ENCODE measurements around the gene CYB561D2. TPM values are rescaled to one million over a fixed set of nuclear protein-coding genes. Genes with fewer than 3 reads are reported as not detected.
A peak's percentile ranks its signal among the peaks of the same experiment; 100 is the strongest.

CYB561D2 gene
- 10 to 100 TPM; 18.2 to 33.9 TPM for total RNA-seq
- 10 to 100 TPM; 21.4 to 50.8 TPM for polyA plus RNA-seq
- long read RNA-seq, donor 1, transcript CYB561D2-201 (4 exons, 1,225 nt), result major isoform, 5 of 8 reads
- long read RNA-seq, donor 1, partial matches to known transcripts, result 0 of 8 reads
- long read RNA-seq, donor 1, other reads (novel, unspliced or antisense), result 0 of 8 reads
- long read RNA-seq, donor 2, partial matches to known transcripts, result 0 of 6 reads
- long read RNA-seq, donor 2, other reads (novel, unspliced or antisense), result 0 of 6 reads
- long read RNA-seq, donor 3, partial matches to known transcripts, result 0 of 2 reads
- long read RNA-seq, donor 3, other reads (novel, unspliced or antisense), result 0 of 2 reads
- long read RNA-seq, donor 4, partial matches to known transcripts, result 0 of 4 reads
- long read RNA-seq, donor 4, other reads (novel, unspliced or antisense), result 0 of 4 reads
- long read RNA-seq, donor 5, transcript CYB561D2-205 (4 exons, 1,319 nt), result major isoform, 7 of 13 reads
- long read RNA-seq, donor 5, partial matches to known transcripts, result 0 of 13 reads
- long read RNA-seq, donor 5, other reads (novel, unspliced or antisense), result 0 of 13 reads

GRCh38 chr3:50350527-50351322, at the start of gene CYB561D2, which contains the start of gene NPRL2:
Gene CYB561D2, plus strand, starts transcription at chr3:50350862. Its CDS starts 572 bp downstream, at chr3:50351434.
Gene NPRL2, minus strand, starts transcription at chr3:50350775. Its CDS starts 123 bp downstream, at chr3:50350652.
- H3K4me1 ChIP-seq (ENCODE audit: control insufficient read depth in 5 of 5, insufficient read depth in 5 of 5, low read length in 5 of 5), result peaks cover 9 to 26% (median 13%) of the 10 kb centered on the region in 5 donors
- no peaks in the 10 kb centered on the region for H3K27me3 ChIP-seq (ENCODE audit: control insufficient read depth in 3 of 3, insufficient read depth in 3 of 3, low read length in 2 of 3)
- peak within 1 kb of the TSS; percentile 63 for H3K4me3 ChIP-seq
- H3K9ac ChIP-seq (ENCODE audit: insufficient read depth in 1 of 2, low read length in 2 of 2), result peak within 1 kb of the TSS; percentile 53 to 76
- DNase-seq (peak; percentile 96), ATAC-seq (ENCODE audit: insufficient read depth, low FRiP score) (peak; percentile 93)
- H3K9me3 ChIP-seq (ENCODE audit: control insufficient read depth in 4 of 4, insufficient read depth in 3 of 4, low read length in 3 of 4), result no peaks in the 10 kb centered on the region
- TF ChIP-seq CTCF (IDR thresholded peaks at IDR 0.05; ENCODE audit: control extremely low read depth, extremely low read depth), result no peak
- peaks cover 9 to 33% (median 24%) of the 10 kb centered on the region in 4 donors for H3K36me3 ChIP-seq (ENCODE audit: control insufficient read depth in 4 of 4, insufficient read depth in 4 of 4, low read length in 4 of 4)
- WGBS, 2 donors, result 0 to 1% methylated on average over 64 of the region's 64 CpGs
- H3K27ac ChIP-seq (ENCODE audit: low read depth in 1 of 2, low read length in 1 of 2), result peak within 1 kb of the TSS; percentile 90 to 92

GRCh38 chr3:50302095-50303012, 48.3 kb upstream of the CYB561D2 start:
- DNase-seq, result no peak
- no peaks in the 10 kb centered on the region for H3K27me3 ChIP-seq (ENCODE audit: control insufficient read depth in 3 of 3, insufficient read depth in 3 of 3, low read length in 2 of 3)
- H3K4me1 ChIP-seq (ENCODE audit: control insufficient read depth in 5 of 5, insufficient read depth in 5 of 5, low read length in 5 of 5), result peaks cover 10 to 31% (median 17%) of the 10 kb centered on the region in 5 donors
- H3K9ac ChIP-seq (ENCODE audit: insufficient read depth in 1 of 2, low read length in 2 of 2), result no peak overlapping the region
- TF ChIP-seq CTCF (IDR thresholded peaks at IDR 0.05; ENCODE audit: control extremely low read depth, extremely low read depth), result no peak
- H3K4me3 ChIP-seq, result peak overlapping the region; percentile 11
- H3K9me3 ChIP-seq (ENCODE audit: control insufficient read depth in 4 of 4, insufficient read depth in 3 of 4, low read length in 3 of 4), result no peaks in the 10 kb centered on the region
- WGBS, 2 donors, result 84 to 89% methylated on average over 32 of the region's 32 CpGs
- ATAC-seq (ENCODE audit: insufficient read depth, low FRiP score), result no peak
- H3K36me3 ChIP-seq (ENCODE audit: control insufficient read depth in 4 of 4, insufficient read depth in 4 of 4, low read length in 4 of 4), result no peaks in the 10 kb centered on the region
- peak overlapping the region; percentile 83 to 84 for H3K27ac ChIP-seq (ENCODE audit: low read depth in 1 of 2, low read length in 1 of 2)

GRCh38 chr3:50303013-50303815, 47.4 kb upstream of the CYB561D2 start, which contains the start of gene HYAL1:
Gene HYAL1, minus strand, starts transcription at chr3:50303574. Its CDS starts 618 bp downstream, at chr3:50302956.
- DNase-seq, result peak; percentile 30 to 56 (median 48)
- no peak within 1 kb of the TSS for H3K9ac ChIP-seq (ENCODE audit: insufficient read depth in 1 of 2, low read length in 2 of 2)
- peak within 1 kb of the TSS; percentile 83 to 84 for H3K27ac ChIP-seq (ENCODE audit: low read depth in 1 of 2, low read length in 1 of 2)
- 43 to 69% methylated on average over 14 of the region's 14 CpGs for WGBS, 2 donors
- H3K4me1 ChIP-seq (ENCODE audit: control insufficient read depth in 5 of 5, insufficient read depth in 5 of 5, low read length in 5 of 5), result peaks cover 10 to 28% (median 17%) of the 10 kb centered on the region in 5 donors
- no peaks in the 10 kb centered on the region for H3K36me3 ChIP-seq (ENCODE audit: control insufficient read depth in 4 of 4, insufficient read depth in 4 of 4, low read length in 4 of 4)
- H3K27me3 ChIP-seq (ENCODE audit: control insufficient read depth in 3 of 3, insufficient read depth in 3 of 3, low read length in 2 of 3), result no peaks in the 10 kb centered on the region
- no peak for TF ChIP-seq CTCF (IDR thresholded peaks at IDR 0.05; ENCODE audit: control extremely low read depth, extremely low read depth)
- H3K4me3 ChIP-seq, result peak within 1 kb of the TSS; percentile 18
- peak; percentile 17 for ATAC-seq (ENCODE audit: insufficient read depth, low FRiP score)
- H3K9me3 ChIP-seq (ENCODE audit: control insufficient read depth in 4 of 4, insufficient read depth in 3 of 4, low read length in 3 of 4), result no peaks in the 10 kb centered on the region

Measured in lung (tissue), 16 donors.